GM21447 (cell line): Measurements from ENCODE around the gene RASSF8.
A peak's percentile ranks its signal among the peaks of the same experiment; 100 is the strongest.

ENCODE experiments used
- ATAC-seq: cut with Tn5 transposase; IDR thresholded peaks from one replicate; pipeline ENCODE4 v1.9.1; 2021; ENCODE audit not compliant: unreplicated experiment

RASSF8 gene

DNA sequence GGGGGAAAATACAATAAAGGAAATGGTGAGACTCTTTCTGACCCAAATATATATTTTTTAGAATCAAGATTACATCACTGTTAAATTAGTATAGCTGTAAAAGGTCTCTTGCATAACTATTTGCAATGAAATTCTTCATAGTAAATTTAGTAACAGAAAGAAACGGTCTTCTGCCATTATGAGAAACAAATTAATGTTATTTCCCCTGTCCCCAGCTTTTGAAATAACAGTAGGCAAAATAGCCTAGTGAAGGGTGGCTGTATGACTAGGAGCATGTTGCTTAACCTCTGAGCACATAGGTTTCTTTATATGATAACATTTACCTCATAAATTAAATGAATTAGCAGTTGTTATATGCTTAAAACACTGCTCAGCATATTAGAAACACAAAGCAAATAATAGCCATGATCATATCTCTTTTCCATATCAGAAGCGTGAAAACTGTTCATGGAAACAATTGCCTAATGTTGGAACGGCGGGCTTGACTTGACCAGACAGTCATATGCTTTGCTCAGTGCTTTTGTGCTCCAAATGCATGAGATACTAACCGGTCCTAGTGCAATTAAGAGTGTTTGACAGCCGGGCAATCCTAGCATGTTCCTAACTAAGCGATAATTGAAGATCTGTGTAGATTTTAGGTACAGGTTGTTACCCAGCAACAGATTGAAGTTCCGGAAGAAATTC, 142.3 kb downstream of the RASSF8 start:
- ATAC-seq, result no peak

- no peak for ATAC-seq
Measured at GRCh38 chr12:26101350-26101734, 142.9 kb downstream of the RASSF8 start.

DNA sequence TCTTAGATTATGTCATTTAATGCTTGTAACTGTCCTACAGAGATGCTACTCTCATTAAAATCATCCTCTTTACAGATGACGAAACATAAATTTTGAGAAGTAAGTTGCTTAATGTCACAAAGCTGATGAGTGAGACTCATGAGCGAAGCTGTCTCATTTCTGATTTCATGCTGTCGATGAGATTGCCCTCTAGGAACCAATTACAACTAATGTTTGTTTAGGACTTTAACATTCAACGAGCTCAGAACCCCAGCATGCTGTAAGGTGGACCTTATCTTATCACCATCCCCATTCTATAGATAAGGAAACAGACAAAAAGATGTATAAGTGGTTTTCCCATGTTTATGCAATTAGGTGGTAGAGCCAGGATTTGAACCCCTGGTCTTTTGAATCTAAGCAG, 143.3 kb downstream of the RASSF8 start:
- ATAC-seq, result no peak

DNA sequence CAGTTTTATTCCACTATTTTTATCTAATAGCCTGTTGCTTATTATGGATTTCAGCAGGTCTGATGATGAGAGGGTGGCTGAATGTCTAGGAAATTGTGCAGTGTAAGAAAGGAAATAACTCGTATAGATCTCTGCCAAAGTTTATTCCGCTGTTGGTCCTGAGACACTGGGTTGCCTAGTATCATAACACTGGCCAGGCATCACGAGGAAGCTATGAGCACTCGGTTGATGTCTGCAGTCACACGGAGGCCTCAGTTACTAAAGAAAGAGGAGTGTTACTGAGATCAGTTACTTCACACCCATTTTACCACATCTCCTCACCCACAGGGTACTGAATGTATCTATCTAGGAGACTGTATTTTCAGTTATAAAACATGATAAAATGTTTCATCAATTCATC, 144.5 kb downstream of the RASSF8 start:
- no peak for ATAC-seq

DNA sequence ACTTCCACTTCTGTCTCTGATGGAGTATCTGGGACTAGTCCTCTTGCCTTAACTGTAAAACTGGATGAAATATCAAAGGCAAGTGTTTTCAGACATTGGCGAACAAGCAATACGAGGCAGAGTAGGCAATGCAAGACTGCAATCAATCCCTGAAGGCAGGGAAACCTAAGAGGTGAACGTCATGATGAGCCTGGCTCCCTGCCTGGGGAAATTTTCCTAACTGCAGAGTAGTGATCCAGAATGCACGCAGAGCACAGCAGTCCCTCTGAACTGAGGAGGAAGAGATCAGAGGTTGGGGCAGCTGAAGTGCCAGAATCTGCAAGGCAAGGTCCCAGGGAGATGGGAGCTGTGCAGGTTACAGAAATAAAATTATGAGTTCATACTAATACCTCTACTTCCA, 147.9 kb downstream of the RASSF8 start:
- no peak for ATAC-seq

- ATAC-seq, result no peak
Measured at GRCh38 chr12:26108915-26109314, 150.4 kb downstream of the RASSF8 start.

GRCh38 chr12:26109343-26109881, 150.9 kb downstream of the RASSF8 start:
- ATAC-seq, result no peak

DNA sequence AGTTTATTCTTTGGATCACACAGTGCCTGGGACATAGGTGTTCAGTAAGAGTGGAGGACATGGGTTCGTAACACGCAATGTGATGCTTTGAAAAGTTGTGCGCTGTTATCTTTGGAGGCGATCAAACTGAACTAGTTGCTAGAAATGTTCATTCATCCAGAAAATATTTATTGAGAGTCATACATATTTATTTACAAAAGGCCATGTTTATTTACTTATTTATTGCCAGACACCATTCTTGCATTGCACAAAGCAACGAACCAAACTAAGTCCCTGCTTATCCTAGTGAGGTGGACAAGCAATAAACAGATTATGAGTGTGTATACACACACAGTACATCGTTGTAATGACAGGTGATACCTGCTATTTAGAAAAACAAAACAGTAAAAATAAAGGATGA, 153.8 kb downstream of the RASSF8 start:
- ATAC-seq, result no peak

GRCh38 chr12:26112703-26113147, 154.2 kb downstream of the RASSF8 start:
- no peak for ATAC-seq

DNA sequence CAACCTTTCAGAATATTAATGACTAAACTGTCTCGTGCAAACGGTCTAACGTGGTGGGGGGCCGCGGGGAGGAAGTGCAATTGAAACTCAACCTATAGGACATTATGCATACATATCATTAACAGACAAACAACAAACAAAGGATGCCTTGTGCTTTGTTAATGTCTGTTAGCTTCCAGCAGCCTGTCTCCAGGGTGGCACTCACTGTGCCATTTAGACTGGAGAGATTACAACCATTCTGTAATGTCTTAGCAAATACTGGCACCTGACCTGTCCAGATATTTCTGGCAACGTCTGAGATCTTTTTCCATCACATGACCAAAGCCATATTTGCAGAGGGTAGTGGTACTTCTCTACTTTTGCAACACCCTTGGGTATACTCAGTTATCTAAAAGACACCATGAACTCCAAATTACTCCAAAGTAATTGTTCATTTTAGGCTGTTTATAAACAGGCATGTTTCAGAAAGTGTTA, 154.7 kb downstream of the RASSF8 start:
- no peak for ATAC-seq

GRCh38 chr12:26113853-26114719, 155.6 kb downstream of the RASSF8 start:
- ATAC-seq, result peak; percentile 56

- ATAC-seq, result no peak
Measured at GRCh38 chr12:26114720-26115401, 156.4 kb downstream of the RASSF8 start.

- no peak for ATAC-seq
Measured at GRCh38 chr12:26116829-26117715, 158.6 kb downstream of the RASSF8 start.

- no peak for ATAC-seq
Measured at GRCh38 chr12:26118308-26118707, 159.8 kb downstream of the RASSF8 start.

DNA sequence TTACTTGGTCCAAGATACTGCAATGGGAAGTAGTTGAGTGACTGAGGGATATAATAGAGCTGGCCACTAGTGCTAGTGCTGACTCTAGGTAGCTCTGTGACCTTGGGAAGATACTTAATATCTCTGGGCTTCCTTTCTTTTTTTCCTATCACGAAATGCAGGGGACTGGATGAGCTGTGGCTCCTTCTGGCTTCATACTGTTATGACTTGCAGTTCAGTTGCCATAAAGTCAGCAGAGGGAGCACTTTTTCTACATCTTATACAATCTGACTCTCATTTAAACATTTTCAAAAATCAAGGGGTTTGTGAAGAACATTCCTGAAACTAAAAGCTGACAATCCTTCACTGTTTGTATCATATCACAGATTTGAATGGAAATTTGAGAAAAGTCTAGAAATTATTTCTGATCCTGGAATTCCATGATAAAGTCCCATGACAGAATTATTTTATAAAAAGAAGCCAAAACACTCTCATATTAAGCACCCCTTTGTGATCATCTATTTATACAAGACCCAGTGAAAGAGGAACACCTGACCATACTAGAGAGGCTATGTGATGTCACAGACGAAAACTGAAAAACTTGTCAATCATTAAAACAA, 161.0 kb downstream of the RASSF8 start:
- ATAC-seq, result peak; percentile 32

DNA sequence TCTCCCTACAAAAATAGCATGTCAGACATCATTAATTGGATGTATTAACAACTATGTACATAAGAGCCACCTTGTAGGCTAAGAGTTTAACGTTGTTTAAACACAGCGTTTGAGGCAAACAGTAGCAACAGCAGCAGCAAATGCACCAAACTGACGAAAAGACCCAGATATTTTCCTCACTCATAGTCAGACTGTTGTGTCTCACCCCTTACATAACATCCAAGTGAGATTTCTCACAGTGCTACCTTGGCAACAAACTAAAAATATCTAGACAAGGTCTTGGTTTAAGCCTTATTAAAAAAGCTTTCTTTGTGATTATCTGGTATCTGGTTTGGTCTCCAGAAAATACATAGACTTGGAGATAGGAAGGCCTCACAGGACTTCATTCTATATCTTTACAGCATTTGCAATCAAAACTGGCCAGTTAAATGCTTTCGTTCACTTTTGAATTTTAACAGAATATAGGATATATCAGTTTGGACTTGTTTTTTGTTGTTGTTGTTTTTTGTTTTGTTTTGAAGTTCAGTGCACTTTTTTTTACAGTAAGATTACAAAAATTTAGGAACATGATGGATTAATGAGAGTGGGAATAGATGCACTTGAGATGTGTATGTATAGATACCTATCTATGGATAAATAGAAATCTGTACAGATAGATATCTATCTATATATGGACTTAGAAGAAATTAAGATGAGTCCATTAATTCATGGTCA, 162.2 kb downstream of the RASSF8 start:
- ATAC-seq, result no peak

DNA sequence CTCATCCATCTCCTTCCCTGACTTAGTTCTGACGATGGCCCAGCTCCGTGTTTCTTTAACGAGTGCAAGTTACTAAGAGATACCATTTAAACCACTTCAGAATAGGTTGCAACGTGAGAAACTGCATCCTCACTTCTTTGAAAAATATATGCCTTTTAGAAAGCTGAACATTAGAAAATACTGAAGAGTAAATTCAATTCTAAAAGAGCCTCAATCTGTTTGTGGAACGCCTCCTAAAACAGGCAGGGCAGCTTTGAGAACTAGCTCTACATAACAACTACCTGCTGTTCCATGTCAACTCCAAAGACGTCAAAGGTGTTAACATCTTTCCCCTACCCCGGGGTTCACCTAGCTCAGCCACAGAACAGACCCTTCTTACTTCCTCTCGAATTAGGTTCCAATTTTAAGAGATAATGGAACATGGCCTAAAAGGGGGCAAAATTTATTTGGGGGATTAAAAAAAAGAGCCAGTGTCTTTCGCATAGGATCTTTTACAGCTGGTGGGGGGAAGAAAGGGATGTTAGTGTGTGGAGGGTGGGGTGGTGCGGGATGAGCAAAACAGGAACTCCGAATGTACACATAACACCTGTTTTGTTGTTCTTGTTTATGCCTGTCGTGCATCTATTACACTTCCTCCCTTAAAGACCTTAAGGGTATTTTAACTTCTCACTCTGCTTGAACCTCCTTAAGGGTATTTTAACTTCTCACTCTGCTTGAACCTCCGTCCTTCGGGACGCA, 163.0 kb downstream of the RASSF8 start:
- no peak for ATAC-seq

- ATAC-seq, result no peak
Measured at GRCh38 chr12:26122061-26122680, 163.7 kb downstream of the RASSF8 start.
